Fibroblast of lung (primary cell): ENCODE data around the gene HEPN1.
A peak's percentile ranks its signal among the peaks of the same experiment; 100 is the strongest.

Experiments
- CTCF ChIP-seq, 2 donors: IDR thresholded peaks in 1 of 2; conservative IDR thresholded peaks in 1 of 2; 1 replicate in 1 of 2; 2 replicates in 1 of 2; pipeline ENCODE4 v1.5.1; 2011 to 2012; ENCODE audit warnings: low read length in 2 of 2, control low read depth in 1 of 2, inconsistent platforms in 1 of 2, low read depth in 1 of 2, mild to moderate bottlenecking in 1 of 2
- EZH2 ChIP-seq: IDR thresholded peaks from 2 replicates; pipeline ENCODE4 v1.5.1; 2012; ENCODE audit warnings: low read length, control low read depth, mild to moderate bottlenecking; ENCODE audit errors: missing control alignments

GRCh38 chr11:124898263-124898680, 20.8 kb upstream of the HEPN1 start:
- TF ChIP-seq CTCF (conservative IDR thresholded peaks at IDR 0.05 in 1 of 2, IDR thresholded peaks at IDR 0.05 in 1 of 2; ENCODE audit: low read depth in 1 of 2, low read length in 2 of 2) (peak in 1 of 2 donors; percentile 18), EZH2 (no peak)
